Jurkat, Clone E6-1 (cell line): Measurements from ENCODE around the gene METAP1D.
"Not testable (repeated sequence)": the region's sequence is repeated elsewhere in the genome, so short reads cannot be mapped to it uniquely, and the experiment has no call there.

Experiments
- DNase-seq: peaks from one replicate; pipeline ENCODE4 v3.0.0-alpha.2; 2011; ENCODE audit warnings: low read depth, low spot score
- H3K4me3 ChIP-seq: 2 replicates; pipeline ENCODE4 v1.5.1; 2011; ENCODE audit warnings: mild to moderate bottlenecking, low read length, control low read depth, moderate library complexity

Gene METAP1D

GRCh38 chr2:171991027-171991426 is 8.7 kb upstream of the METAP1D start:
- H3K4me3 ChIP-seq = no peak overlapping the region
- DNase-seq = no peak

- H3K4me3 ChIP-seq = no peak overlapping the region
- no peak for DNase-seq
Measured at GRCh38 chr2:171995586-171995985, 4.2 kb upstream of the METAP1D start.

GRCh38 chr2:171996021-171996420 is 3.7 kb upstream of the METAP1D start:
- H3K4me3 ChIP-seq = no peak overlapping the region
- DNase-seq = no peak

- not testable (repeated sequence) for DNase-seq, H3K4me3 ChIP-seq
Measured at GRCh38 chr2:171997031-171997430, 2.7 kb upstream of the METAP1D start.

- no peak for DNase-seq
- H3K4me3 ChIP-seq = peak overlapping the region; percentile 93
Measured at GRCh38 chr2:171999161-171999560, 592 bp upstream of the METAP1D start.

- DNase-seq = no peak
Measured at GRCh38 chr2:172000696-172001361, 1.1 kb downstream of the METAP1D start.

GRCh38 chr2:172007372-172007771 is 7.6 kb downstream of the METAP1D start:
- no peak overlapping the region for H3K4me3 ChIP-seq
- no peak for DNase-seq

More at GRCh38 chr2:172000696-172001361, 1.1 kb downstream of the METAP1D start:
- H3K4me3 ChIP-seq = peak overlapping the region; percentile 93

GRCh38 chr2:172009823-172010222 is 10.1 kb downstream of the METAP1D start:
- H3K4me3 ChIP-seq = no peak overlapping the region
- no peak for DNase-seq

- peak; percentile 67 for DNase-seq
- no peak overlapping the region for H3K4me3 ChIP-seq
Measured at GRCh38 chr2:172011812-172012575, 12.2 kb downstream of the METAP1D start.

GRCh38 chr2:172012677-172013391 is 13.1 kb downstream of the METAP1D start:
- no peak for DNase-seq

GRCh38 chr2:172013396-172013795 is 13.6 kb downstream of the METAP1D start:
- no peak for DNase-seq
- no peak overlapping the region for H3K4me3 ChIP-seq

More at GRCh38 chr2:172012677-172013391, 13.1 kb downstream of the METAP1D start:
- H3K4me3 ChIP-seq = no peak overlapping the region

- DNase-seq = no peak
- H3K4me3 ChIP-seq = no peak overlapping the region
Measured at GRCh38 chr2:172021074-172021931, 21.6 kb downstream of the METAP1D start.

GRCh38 chr2:172021955-172022354 is 22.2 kb downstream of the METAP1D start:
- no peak overlapping the region for H3K4me3 ChIP-seq
- no peak for DNase-seq

GRCh38 chr2:172031536-172031935 is 31.8 kb downstream of the METAP1D start:
- H3K4me3 ChIP-seq = no peak overlapping the region
- DNase-seq = no peak

- no peak for DNase-seq
- no peak overlapping the region for H3K4me3 ChIP-seq
Measured at GRCh38 chr2:172038121-172038520, 38.4 kb downstream of the METAP1D start.

- H3K4me3 ChIP-seq = no peak overlapping the region
- no peak for DNase-seq
Measured at GRCh38 chr2:172038604-172039003, 38.9 kb downstream of the METAP1D start.

- H3K4me3 ChIP-seq = no peak overlapping the region
- DNase-seq = no peak
Measured at GRCh38 chr2:172039011-172039704, 39.4 kb downstream of the METAP1D start.

GRCh38 chr2:172040311-172040710 is 40.6 kb downstream of the METAP1D start:
- no peak for DNase-seq
- no peak overlapping the region for H3K4me3 ChIP-seq
